HG03378 (cell line): ENCODE data around the gene PLD2.

Experiments used
- ATAC-seq: cut with Tn5 transposase; IDR thresholded peaks from one replicate; pipeline ENCODE4 v1.9.1; 2021; ENCODE audit warnings: mild to moderate bottlenecking, moderate library complexity; ENCODE audit not compliant: unreplicated experiment

Gene PLD2

GRCh38 chr17:4789951-4790704 lies 16.8 kb upstream of the PLD2 start:
- peak; percentile 63 for ATAC-seq

GRCh38 chr17:4790705-4791088 lies 16.3 kb upstream of the PLD2 start:
- ATAC-seq = no peak

GRCh38 chr17:4795168-4795567 lies 11.8 kb upstream of the PLD2 start:
- no peak for ATAC-seq

GRCh38 chr17:4796552-4796920 lies 10.4 kb upstream of the PLD2 start:
- no peak for ATAC-seq

GRCh38 chr17:4800462-4801196 lies 6.3 kb upstream of the PLD2 start:
- ATAC-seq = no peak

GRCh38 chr17:4802228-4802627 lies 4.7 kb upstream of the PLD2 start, which contains the start of gene C17orf114:
TSS of gene C17orf114 (minus strand) at chr17:4802328.
- ATAC-seq = no peak

- no peak for ATAC-seq
These were observed 536 bp upstream of the PLD2 start for GRCh38 chr17:4806456-4806776.

- ATAC-seq = no peak
These were observed 839 bp downstream of the PLD2 start for GRCh38 chr17:4807605-4808377.

GRCh38 chr17:4808378-4808767 lies 1.4 kb downstream of the PLD2 start:
- no peak for ATAC-seq

GRCh38 chr17:4810696-4811290 lies 3.8 kb downstream of the PLD2 start:
- no peak for ATAC-seq

- no peak for ATAC-seq
These were observed 4.5 kb downstream of the PLD2 start for GRCh38 chr17:4811471-4811870.

- no peak for ATAC-seq
These were observed 5.7 kb downstream of the PLD2 start for GRCh38 chr17:4812690-4813089.

GRCh38 chr17:4815043-4815675 lies 8.2 kb downstream of the PLD2 start:
- ATAC-seq = no peak

GRCh38 chr17:4816826-4817225 lies 9.9 kb downstream of the PLD2 start:
- no peak for ATAC-seq

- no peak for ATAC-seq
These were observed 11.3 kb downstream of the PLD2 start for GRCh38 chr17:4818276-4818675.

- ATAC-seq = no peak
These were observed 15.9 kb downstream of the PLD2 start for GRCh38 chr17:4822835-4823234.

GRCh38 chr17:4823373-4824089 lies 16.6 kb downstream of the PLD2 start:
- no peak for ATAC-seq

- no peak for ATAC-seq
These were observed 20.4 kb downstream of the PLD2 start for GRCh38 chr17:4827399-4827798.

- ATAC-seq = peak; percentile 22
These were observed 25.9 kb downstream of the PLD2 start for GRCh38 chr17:4832829-4833177.

- ATAC-seq = peak; percentile 78
These were observed 26.4 kb downstream of the PLD2 start, which contains the start of gene MINK1 for GRCh38 chr17:4833178-4833940. TSS of gene MINK1 (plus strand) at chr17:4833340. CDS start at chr17:4833584, 244 bp downstream.
